Prostate gland (tissue), 2 donors: ENCODE results near the gene FIBCD1.

Source experiments
- CTCF ChIP-seq, 4 experiments: fragments of 200-600 bp in 2 of 4; fragments of 450-650 bp in 2 of 4; sonication (generic) in 2 of 4; IDR thresholded peaks; 1 replicate in 3 of 4; 2 replicates in 1 of 4; pipeline ENCODE4 v1.5.1; 2016 to 2019; ENCODE audit warnings: antibody characterized with exemption in 4 of 4, mild to moderate bottlenecking in 2 of 4, moderate library complexity in 2 of 4
- POLR2AphosphoS5 ChIP-seq: sonication (generic); formaldehyde crosslinking; IDR thresholded peaks from one replicate; pipeline ENCODE4 v1.6.1; 2017; ENCODE audit warnings: antibody characterized with exemption

- TF ChIP-seq CTCF (IDR thresholded peaks at IDR 0.05) (no peak), POLR2AphosphoS5 (no peak)
Measured at GRCh38 chr9:130933114-130934046, 5.7 kb downstream of the FIBCD1 start.
